Astrocyte (in vitro differentiated cells and primary cell): Measurements from ENCODE around the gene PCNX1.

ENCODE experiments used
- CTCF ChIP-seq: IDR thresholded peaks from 2 replicates; pipeline ENCODE4 v1.5.1; 2011; ENCODE audit warnings: low read depth, mild to moderate bottlenecking, inconsistent platforms, low read length, moderate library complexity; ENCODE audit not compliant: insufficient read depth
- EZH2 ChIP-seq: IDR thresholded peaks from 2 replicates; pipeline ENCODE4 v1.6.1; 2012; ENCODE audit warnings: mild to moderate bottlenecking, low read length, inconsistent platforms; ENCODE audit not compliant: insufficient read depth

- TF ChIP-seq EZH2 (no peak), CTCF (peak; percentile 83)
Observed at GRCh38 chr14:71138448-71139293, 231.4 kb downstream of the PCNX1 start.
